DND-41 (cell line): ENCODE data around the gene CPSF4.
"Not testable (repeated sequence)": the region's sequence is repeated elsewhere in the genome, so short reads cannot be mapped to it uniquely, and the experiment has no call there.

Experiments
- CTCF ChIP-seq: IDR thresholded peaks from 2 replicates; pipeline ENCODE4 v1.5.1; 2012; ENCODE audit warnings: borderline replicate concordance, low read length, moderate library complexity, mild to moderate bottlenecking; ENCODE audit not compliant: poor library complexity, severe bottlenecking; ENCODE audit errors: extremely low read depth
- EZH2 ChIP-seq: IDR thresholded peaks from 3 replicates; pipeline ENCODE4 v1.6.1; 2012; ENCODE audit warnings: borderline replicate concordance, low read depth, mild to moderate bottlenecking, moderate library complexity, low read length, inconsistent platforms; ENCODE audit not compliant: severe bottlenecking

- TF ChIP-seq CTCF, EZH2: not testable (repeated sequence)
Observed at GRCh38 chr7:99501236-99501635, 62.5 kb downstream of the CPSF4 start.
